GM12864 (cell line): ENCODE measurements around the gene PLXDC2.

Source experiments
- DNase-seq: peaks from one replicate; pipeline ENCODE4 v3.0.0-alpha.2; 2011; ENCODE audit warnings: low read depth
- H3K4me3 ChIP-seq: 2 replicates; pipeline ENCODE4 v1.5.1; 2011; ENCODE audit warnings: mild to moderate bottlenecking, low read depth, low read length, control low read depth
- CTCF ChIP-seq: IDR thresholded peaks from 2 replicates; pipeline ENCODE4 v1.5.1; 2011; ENCODE audit warnings: low read depth, mild to moderate bottlenecking, moderate library complexity, low read length, control low read depth, inconsistent platforms; ENCODE audit errors: missing control alignments

Gene PLXDC2

GRCh38 chr10:20091698-20092097 is 275.5 kb downstream of the PLXDC2 start:
- no peak for TF ChIP-seq CTCF
- no peak for DNase-seq
- H3K4me3 ChIP-seq = no peak overlapping the region

- no peak for DNase-seq
- H3K4me3 ChIP-seq = no peak overlapping the region
- no peak for TF ChIP-seq CTCF
These were observed 277.4 kb downstream of the PLXDC2 start for GRCh38 chr10:20093600-20093999.

GRCh38 chr10:20094226-20094976 is 278.2 kb downstream of the PLXDC2 start:
- no peak for TF ChIP-seq CTCF
- no peak overlapping the region for H3K4me3 ChIP-seq
- no peak for DNase-seq

GRCh38 chr10:20100171-20100570 is 283.9 kb downstream of the PLXDC2 start:
- no peak overlapping the region for H3K4me3 ChIP-seq
- TF ChIP-seq CTCF = no peak
- no peak for DNase-seq

- DNase-seq = no peak
- no peak for TF ChIP-seq CTCF
These were observed 289.0 kb downstream of the PLXDC2 start for GRCh38 chr10:20105236-20105635.

GRCh38 chr10:20105931-20106330 is 289.7 kb downstream of the PLXDC2 start:
- TF ChIP-seq CTCF = no peak
- H3K4me3 ChIP-seq = no peak overlapping the region
- no peak for DNase-seq

More at GRCh38 chr10:20105236-20105635, 289.0 kb downstream of the PLXDC2 start:
- no peak overlapping the region for H3K4me3 ChIP-seq

- TF ChIP-seq CTCF = no peak
- DNase-seq = no peak
- no peak overlapping the region for H3K4me3 ChIP-seq
These were observed 291.8 kb downstream of the PLXDC2 start for GRCh38 chr10:20108021-20108420.
